GM21737 (cell line): ENCODE data around the gene AJUBA.
"Not testable (repeated sequence)": the region's sequence is repeated elsewhere in the genome, so short reads cannot be mapped to it uniquely, and the experiment has no call there.

Experiments used
- ATAC-seq: cut with Tn5 transposase; IDR thresholded peaks from one replicate; pipeline ENCODE4 v1.9.1; 2021; ENCODE audit warnings: mild to moderate bottlenecking, moderate library complexity; ENCODE audit not compliant: unreplicated experiment

AJUBA gene

GRCh38 chr14:22982477-22983245 lies at the start of gene AJUBA:
Gene AJUBA, minus strand, starts transcription at chr14:22982551. Its CDS starts 285 bp downstream, at chr14:22982266.
- ATAC-seq, result no peak

- ATAC-seq, result no peak
These were observed 48.6 kb upstream of the AJUBA start for GRCh38 chr14:23030936-23031335.

- no peak for ATAC-seq
These were observed 46.4 kb upstream of the AJUBA start for GRCh38 chr14:23028799-23029198.

GRCh38 chr14:23025151-23025814 lies 42.9 kb upstream of the AJUBA start:
- no peak for ATAC-seq

GRCh38 chr14:23024612-23025075 lies 42.3 kb upstream of the AJUBA start:
- no peak for ATAC-seq

- no peak for ATAC-seq
These were observed 41.4 kb upstream of the AJUBA start for GRCh38 chr14:23023795-23024152.

GRCh38 chr14:23023022-23023794 lies 40.9 kb upstream of the AJUBA start:
- no peak for ATAC-seq

GRCh38 chr14:23021889-23022442 lies 39.6 kb upstream of the AJUBA start:
- ATAC-seq, result no peak

DNA sequence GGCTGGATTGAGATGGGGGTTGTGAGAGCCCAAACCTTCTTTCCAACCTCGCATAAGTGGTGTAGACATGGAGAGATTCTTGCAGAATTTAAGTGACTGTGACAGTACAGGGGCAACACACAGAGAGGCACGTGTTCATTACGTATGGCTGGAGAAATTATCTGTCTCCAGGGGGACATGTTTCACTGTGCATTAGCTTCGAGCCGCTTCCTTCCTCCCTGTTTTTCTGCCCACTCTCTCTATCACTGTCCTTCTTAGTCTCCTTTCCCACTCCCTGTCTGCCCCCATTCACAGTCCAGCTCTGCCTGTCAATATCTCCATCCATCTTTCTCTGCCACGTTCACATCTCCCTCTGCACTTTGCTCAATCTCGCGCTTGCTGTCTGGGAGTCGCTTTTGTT lies 39.1 kb upstream of the AJUBA start:
- no peak for ATAC-seq

- no peak for ATAC-seq
These were observed 38.1 kb upstream of the AJUBA start for GRCh38 chr14:23020143-23021128.

- ATAC-seq, result no peak
These were observed 35.8 kb upstream of the AJUBA start for GRCh38 chr14:23018107-23018506.

GRCh38 chr14:23017091-23017490 lies 34.7 kb upstream of the AJUBA start:
- no peak for ATAC-seq

- no peak for ATAC-seq
These were observed 33.3 kb upstream of the AJUBA start for GRCh38 chr14:23015618-23016017.

GRCh38 chr14:23013749-23014054 lies 31.4 kb upstream of the AJUBA start:
- not testable (repeated sequence) for ATAC-seq

DNA sequence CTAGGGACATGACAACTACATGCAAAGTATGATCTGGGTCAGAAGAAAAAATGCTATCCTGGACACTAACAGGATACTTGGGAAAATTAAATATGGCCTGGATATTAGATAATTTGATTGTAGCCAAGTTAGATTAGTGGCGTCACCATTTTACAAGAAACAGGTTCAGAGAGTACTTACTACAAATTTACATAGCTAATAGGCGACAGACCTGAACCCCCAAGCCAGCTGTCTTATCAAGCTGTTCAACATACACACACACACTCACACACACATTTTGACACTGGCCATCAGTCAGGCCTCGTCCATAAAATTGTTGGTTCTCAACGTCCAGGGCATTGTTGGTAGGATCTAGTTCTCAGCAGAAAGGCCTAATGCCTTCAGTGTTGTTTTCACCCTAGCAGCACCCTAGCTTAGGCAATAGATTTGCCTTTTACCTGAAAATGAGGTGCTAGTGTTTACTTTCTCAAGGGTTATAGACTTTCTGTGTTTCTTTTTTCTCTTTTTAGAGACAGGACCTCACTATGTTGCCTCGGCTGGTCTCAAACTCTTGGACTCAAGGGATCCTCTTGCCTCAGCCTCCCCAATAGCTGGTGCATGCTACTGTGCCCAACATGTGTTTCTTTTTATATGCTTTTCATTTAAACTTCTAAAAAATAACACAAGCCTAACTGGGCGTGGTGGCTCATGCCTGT lies 30.9 kb upstream of the AJUBA start:
- ATAC-seq, result no peak

- peak; percentile 46 for ATAC-seq
These were observed 27.8 kb upstream of the AJUBA start, which contains the start of gene C14orf93 for GRCh38 chr14:23009939-23010726. Gene C14orf93, minus strand, starts transcription at chr14:23010143. Its CDS starts 11,120 bp downstream, at chr14:22999023.

DNA sequence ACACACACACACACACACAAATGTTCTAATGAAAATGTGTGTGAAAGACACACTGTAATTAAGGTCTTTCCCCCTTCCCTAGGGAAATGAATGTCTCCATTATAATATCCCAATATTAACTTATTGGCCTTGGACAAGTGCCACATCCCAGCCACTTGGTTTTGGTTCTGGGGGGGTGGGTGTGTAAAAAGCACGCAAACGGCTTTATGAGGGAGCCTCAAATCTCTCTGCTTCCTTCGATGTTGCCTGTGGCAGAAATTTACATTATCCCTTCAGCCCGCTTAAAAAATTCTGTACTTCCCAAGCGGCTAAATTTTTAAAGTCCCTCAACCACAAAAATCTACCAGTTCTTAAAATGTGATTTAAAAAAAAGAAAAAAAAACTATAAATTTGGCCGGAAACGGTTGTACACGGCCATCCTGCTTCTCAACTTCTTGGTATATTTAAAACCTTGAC lies 27.2 kb upstream of the AJUBA start:
- no peak for ATAC-seq

DNA sequence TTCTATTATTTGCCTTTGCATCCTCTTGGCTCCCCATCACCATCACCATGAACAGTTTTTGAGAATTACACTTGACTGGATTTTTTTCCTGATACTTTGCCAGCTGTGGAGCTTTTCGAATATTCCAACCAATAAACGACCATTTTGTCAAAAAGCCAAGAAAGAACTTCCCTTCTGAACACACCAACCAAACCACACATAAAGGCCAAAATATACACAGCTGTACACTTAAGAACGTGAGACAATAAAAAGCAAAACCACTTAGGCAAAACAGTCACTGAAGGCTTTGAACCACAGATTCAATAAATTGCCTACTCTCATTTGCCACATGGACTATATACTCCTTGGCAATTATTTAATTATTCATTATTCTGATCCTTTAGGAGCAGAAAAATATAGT lies 26.5 kb upstream of the AJUBA start:
- no peak for ATAC-seq
